ENCODE measurements around the gene PTH2R.
"Not testable (repeated sequence)": the region's sequence is repeated elsewhere in the genome, so short reads cannot be mapped to it uniquely, and the experiment has no call there.

DNA sequence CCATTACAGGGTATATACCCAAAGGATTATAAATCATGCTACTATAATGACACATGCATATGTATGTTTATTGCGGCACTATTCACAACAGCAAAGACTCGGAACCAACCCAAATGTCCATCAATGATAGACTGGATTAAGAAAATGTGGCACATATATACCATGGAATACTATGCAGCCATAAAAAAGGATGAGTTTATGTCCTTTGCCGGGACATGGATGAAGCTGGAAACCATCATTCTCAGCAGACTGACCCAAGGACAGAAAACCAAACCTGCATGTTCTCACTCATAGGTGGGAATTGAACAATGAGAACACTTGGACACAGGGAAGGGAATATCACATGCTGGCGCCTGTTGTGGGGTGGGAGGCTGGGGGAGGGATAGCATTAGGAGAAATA is 9.8 kb upstream of the PTH2R start:
- not testable (repeated sequence) for TF ChIP-seq CTCF (optimal IDR thresholded peaks at IDR 0.05 in 1 of 3, IDR thresholded peaks at IDR 0.05 in 1 of 3, conservative IDR thresholded peaks at IDR 0.05 in 1 of 3; ENCODE audit: extremely low read depth in 1 of 3, insufficient read depth in 2 of 3, low read length in 3 of 3); EZH2 (IDR thresholded peaks at IDR 0.05; ENCODE audit: low read length)

All from keratinocyte (primary cell).